NCI-H446 (cell line): ENCODE measurements around the gene B3GNT2.

Experiments
- DNase-seq, 2 experiments: peaks; one replicate each; lab custom pipeline; 2025; lab: John Stamatoyannopoulos, UW

B3GNT2 gene

DNA sequence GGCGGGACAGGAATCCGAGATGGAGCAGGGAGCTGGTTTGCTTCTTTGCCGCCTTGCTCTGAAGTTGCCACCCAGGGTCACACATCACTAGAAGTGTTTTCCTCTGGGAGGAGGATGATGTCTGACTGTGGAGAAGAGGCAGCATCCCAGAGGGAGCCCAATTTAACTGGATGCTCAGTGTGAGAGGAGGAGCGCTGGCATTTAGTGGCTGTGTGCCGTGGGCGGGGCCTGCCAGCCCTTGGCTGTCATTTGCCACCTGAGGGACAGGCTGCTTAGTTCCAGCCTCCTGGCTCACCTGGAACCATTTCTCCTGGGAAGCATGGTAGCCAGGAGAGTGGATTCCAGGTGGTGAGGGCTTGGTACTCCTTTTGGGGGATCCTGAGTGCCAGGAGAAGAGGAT, 9.6 kb downstream of the B3GNT2 start:
- no peak for DNase-seq

DNA sequence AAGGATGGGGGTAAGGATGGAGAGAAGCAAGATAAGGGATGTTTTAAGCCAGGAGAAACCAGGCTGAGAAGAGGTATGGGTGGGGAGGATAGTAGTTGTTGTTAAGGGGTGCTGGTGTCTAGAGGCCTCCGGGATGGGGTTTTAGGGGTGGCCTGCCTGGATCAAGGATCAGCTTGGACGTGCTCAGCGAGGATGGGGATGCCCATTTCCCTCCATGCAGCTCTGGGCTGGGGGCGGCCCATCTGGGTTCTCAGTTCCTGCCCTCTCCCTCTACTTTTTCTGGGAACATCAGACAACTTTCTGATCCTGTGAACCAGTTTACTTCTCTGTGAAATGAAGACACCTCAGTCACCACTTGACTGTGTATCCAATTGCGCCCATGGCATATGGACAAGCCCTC, 10.1 kb downstream of the B3GNT2 start:
- no peak for DNase-seq

- DNase-seq, result no peak
Measured at GRCh38 chr2:62207491-62207890, 11.6 kb downstream of the B3GNT2 start.

GRCh38 chr2:62208074-62208757, 12.3 kb downstream of the B3GNT2 start:
- DNase-seq, result no peak

DNA sequence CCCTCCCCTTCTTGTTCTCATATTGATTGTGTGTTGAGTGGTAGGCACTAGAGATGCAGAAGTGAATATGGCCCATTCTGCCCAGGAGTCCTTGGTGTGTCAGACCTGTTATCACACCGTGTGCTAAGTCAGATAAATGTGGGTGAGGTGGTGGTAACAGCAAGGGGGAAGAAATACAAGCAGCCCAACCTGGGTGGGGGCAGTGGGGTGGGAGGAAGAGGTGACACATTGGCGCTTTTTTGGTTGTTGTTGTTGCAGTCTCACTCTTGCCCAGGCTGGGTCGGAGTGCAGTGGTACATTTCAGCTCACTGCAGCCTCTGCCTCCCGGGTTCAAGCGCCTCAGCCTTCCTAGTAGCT, 12.8 kb downstream of the B3GNT2 start:
- no peak for DNase-seq

- no peak for DNase-seq
Measured at GRCh38 chr2:62209427-62209991, 13.6 kb downstream of the B3GNT2 start.

DNA sequence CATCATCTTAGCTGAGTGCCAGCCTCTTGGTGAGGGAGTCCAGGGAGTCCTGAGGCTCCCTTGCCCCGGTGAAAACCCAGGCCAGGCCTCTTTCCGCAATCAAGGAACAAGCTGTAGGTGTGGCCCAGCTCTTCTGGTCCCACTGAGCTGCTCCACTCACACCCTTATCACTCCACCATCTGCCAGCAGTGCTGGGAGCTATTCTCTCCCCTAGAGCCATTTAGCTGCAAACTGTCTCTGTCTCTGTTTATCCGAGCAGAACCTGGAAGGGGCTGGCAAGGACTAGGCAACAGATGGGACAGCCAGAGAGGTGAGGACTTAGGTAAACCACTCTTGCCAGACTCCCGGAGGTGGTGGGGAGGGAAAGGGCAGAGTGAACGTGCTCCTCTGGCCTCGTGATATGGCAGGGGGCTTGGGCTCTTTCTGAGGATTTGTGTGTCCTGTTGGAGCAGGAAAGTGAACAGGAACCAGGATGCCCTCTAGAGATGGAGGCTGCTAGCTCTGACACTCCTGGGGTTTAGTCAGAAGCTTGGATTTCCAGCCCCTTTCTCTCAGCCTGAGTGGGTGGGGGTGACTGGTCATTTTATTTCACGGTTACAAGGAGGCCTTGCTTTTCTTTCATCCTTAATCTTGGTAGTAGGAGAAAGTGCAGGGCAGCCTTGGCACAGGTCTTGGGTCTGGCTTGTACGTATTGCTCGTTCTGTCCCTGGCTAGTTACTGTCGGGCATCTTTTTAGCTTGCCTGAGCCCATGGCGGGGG, 19.6 kb downstream of the B3GNT2 start:
- DNase-seq, result peak; percentile 3 to 62

GRCh38 chr2:62216113-62216512, 20.2 kb downstream of the B3GNT2 start:
- DNase-seq, result no peak

DNA sequence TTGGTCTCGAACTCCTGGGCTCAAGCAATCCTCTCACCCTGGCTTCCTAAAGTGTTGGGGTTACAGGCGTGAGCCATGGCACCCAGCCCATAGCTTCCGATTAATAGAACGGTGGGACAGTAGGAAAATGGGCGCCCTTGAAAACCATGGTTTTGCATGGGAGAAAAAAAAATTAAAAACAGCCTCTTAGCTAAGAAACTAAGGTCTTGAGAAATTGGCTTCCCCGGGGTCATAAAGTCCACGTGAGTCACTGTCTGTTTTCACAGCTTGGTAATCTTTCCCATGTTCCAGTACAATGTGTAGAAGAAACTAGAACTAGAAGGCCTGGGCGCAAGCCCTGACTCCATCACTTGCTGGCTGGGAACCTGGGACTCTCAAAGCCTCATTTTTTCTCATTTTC, 20.7 kb downstream of the B3GNT2 start:
- no peak for DNase-seq

DNA sequence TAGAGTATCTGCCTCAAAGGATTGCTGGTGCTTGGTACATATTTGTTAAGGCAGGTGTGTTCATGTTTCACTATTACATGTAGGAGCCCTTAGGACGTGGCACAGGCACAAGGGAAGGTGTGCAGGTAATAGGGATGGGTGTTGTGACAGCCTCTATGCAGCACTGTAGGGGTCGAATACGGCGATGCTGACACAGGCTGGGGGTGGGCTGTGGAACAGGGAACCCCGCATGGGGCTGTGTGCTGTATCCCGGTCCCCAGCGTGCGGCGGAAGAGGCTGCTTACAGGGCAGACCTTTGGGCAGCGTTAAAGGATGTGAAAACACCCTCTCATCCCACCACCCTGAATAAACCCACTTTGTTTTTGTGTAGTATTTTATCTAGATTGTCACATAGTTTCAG, 21.5 kb downstream of the B3GNT2 start:
- DNase-seq, result no peak

- no peak for DNase-seq
Measured at GRCh38 chr2:62217970-62218369, 22.1 kb downstream of the B3GNT2 start.

GRCh38 chr2:62219407-62220159, 23.7 kb downstream of the B3GNT2 start:
- no peak for DNase-seq

GRCh38 chr2:62221141-62221540, 25.2 kb downstream of the B3GNT2 start:
- no peak for DNase-seq

DNA sequence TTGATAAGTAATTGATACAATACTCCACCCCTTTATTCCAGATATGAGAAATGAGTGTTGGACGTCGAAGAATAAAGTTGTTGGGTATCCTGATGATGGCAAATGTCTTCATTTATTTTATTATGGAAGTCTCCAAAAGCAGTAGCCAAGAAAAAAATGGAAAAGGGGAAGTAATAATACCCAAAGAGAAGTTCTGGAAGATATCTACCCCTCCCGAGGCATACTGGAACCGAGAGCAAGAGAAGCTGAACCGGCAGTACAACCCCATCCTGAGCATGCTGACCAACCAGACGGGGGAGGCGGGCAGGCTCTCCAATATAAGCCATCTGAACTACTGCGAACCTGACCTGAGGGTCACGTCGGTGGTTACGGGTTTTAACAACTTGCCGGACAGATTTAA, 26.3 kb downstream of the B3GNT2 start:
- DNase-seq, result no peak

DNA sequence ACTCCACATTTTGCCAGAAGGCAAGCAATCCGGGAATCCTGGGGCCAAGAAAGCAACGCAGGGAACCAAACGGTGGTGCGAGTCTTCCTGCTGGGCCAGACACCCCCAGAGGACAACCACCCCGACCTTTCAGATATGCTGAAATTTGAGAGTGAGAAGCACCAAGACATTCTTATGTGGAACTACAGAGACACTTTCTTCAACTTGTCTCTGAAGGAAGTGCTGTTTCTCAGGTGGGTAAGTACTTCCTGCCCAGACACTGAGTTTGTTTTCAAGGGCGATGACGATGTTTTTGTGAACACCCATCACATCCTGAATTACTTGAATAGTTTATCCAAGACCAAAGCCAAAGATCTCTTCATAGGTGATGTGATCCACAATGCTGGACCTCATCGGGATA, 26.8 kb downstream of the B3GNT2 start:
- DNase-seq, result no peak

GRCh38 chr2:62224976-62225375, 29.1 kb downstream of the B3GNT2 start:
- DNase-seq, result no peak

DNA sequence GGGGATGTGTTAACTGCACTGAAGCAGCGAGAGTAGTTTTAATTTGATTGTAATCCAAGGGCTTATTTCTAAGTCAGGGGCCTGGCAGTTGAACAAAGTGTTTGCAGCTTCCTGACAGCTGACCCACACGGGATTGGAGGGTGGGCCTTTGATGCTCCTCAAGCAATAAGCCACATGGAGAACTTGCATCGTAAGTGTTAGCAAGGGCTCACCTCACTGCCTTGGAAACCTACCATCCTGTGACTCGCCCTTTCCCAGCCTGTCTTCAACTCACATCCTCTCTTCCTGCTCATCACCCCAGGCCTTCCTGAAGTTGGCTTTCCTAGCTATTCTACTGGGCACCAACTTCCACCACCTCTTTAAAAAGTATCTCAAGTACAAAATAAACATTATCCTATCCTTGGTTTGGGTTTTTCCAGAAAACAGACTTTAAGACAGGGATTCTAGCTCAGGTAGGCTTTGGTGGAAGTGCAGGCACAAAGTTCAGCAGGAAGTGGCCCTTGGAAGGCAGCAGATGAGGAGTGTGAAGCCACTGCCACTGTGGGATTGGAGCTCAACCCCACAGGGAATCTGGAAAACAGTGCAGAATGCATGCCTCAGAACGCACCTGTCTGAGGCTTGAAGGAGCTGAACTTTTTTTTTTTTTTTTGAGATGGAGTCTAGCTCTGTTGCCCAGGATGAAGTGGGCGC, 31.6 kb downstream of the B3GNT2 start:
- DNase-seq, result no peak

GRCh38 chr2:62229082-62229605, 33.2 kb downstream of the B3GNT2 start:
- no peak for DNase-seq

- DNase-seq, result no peak
Measured at GRCh38 chr2:62231541-62231940, 35.6 kb downstream of the B3GNT2 start.

DNA sequence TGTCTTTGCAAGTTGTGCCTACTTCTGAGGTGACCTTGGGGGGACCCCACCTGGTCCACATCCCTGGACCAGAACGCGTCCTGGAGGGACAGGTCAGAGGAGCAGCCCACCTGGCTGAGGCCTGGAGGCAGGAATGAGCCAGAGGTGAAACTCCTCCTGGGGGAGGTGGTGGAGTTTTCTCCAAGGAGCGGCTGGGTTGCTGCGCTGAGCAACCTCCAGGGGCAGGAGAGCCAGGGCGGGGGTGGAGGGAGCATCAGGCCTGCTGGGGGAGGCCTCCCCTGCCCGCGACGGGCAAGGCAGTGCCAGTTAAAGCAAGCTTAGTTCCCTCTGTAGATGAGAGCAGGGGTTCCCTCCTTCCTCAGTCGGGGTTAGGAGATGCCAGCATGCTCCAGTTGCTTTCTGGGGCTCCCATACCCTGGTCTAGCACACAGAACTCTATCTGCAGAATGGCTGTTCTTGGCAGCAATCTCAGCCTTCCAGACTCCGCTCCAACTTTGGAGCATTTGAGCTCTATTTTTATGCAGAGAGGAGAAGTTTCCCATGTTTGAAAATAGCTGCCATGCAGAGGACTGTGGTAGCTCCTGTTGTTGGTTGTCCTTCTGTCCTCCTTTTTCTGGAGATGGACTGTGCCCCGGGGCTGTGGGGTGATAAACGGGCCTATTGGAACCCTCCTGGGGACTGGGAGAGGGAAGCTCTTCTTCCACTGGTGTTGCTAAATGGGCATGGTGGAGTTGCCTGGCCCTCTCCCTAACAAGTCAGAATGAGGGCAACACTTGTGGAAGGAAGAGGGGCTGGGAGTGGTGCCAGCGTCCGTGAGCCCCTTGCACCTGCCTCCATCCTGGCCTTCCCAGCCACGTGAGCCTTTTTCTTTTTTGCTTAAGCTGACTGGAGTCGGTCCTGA, 39.1 kb downstream of the B3GNT2 start:
- DNase-seq, result no peak

DNA sequence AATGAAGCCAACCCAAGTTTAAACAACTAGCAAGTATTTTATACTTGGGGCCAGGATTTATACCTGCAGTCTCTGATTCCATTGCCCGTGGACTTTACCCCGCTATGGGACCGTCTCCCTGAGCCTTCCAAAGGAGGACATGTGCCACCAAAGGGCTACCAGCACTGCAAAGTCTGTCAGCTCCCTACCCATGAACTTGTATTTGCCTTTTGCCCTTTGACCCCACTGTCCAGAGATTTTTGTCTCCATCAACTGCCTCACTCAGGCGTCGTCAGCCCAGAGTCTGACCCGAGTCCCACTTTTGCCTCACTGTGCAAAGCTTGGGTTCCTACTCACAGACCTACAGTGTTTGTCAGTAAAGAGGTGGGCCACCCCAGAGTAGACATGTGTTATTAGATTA, 40.6 kb downstream of the B3GNT2 start:
- no peak for DNase-seq
